B cell (primary cell): Measurements from ENCODE around the gene NXPE4. TPM values are rescaled to one million over a fixed set of nuclear protein-coding genes. Genes with fewer than 3 reads are reported as not detected.

Experiments used
- ATAC-seq: fragments of 200-7000 bp; cut with Tn5 transposase; one replicate; pipeline ENCODE4 v1.10.0; 2021; ENCODE audit warnings: low read depth, mild to moderate bottlenecking, moderate number of reproducible peaks, moderate library complexity
- CTCF ChIA-PET: fragments of 350-600 bp; sonication (Branson Sonifier 250); formaldehyde crosslinking; loops from one replicate; lab custom pipeline; 2021; ENCODE audit warnings: antibody characterized with exemption, inconsistent platforms; lab: Charles Lee
- POLR2A ChIA-PET: fragments of 350-600 bp; sonication (Branson Sonifier 250); formaldehyde crosslinking; loops from one replicate; lab custom pipeline; 2021; ENCODE audit warnings: antibody characterized with exemption; lab: Charles Lee
- DNase-seq: peaks from one replicate; pipeline ENCODE4 v3.0.0; 2013
- H2AFZ ChIP-seq: 2 replicates; pipeline ENCODE4 v1.6.1; 2012; ENCODE audit warnings: mild to moderate bottlenecking, low read depth, low read length; ENCODE audit not compliant: insufficient read depth, poor library complexity, severe bottlenecking
- H3K27ac ChIP-seq, 2 donors: 1 replicate in 1 of 2; 2 replicates in 1 of 2; pipeline ENCODE4 v1.5.1; 2012 to 2013; ENCODE audit warnings: low read length in 2 of 2, mild to moderate bottlenecking in 2 of 2, moderate library complexity in 1 of 2
- H3K27me3 ChIP-seq, 4 experiments: fragments of 200-600 bp in 1 of 4; sonication (generic) in 1 of 4; replicated peaks in 1 of 4; 1 replicate in 2 of 4; 2 replicates in 2 of 4; pipeline versions ENCODE4 v1.6.1 to v1.7.0; 2013 to 2016; ENCODE audit warnings: low read length in 3 of 4, mild to moderate bottlenecking in 2 of 4, mixed read lengths in 1 of 4, moderate library complexity in 1 of 4; ENCODE audit not compliant: insufficient read depth in 4 of 4, control insufficient read depth in 3 of 4; ENCODE audit errors: control extremely low read depth in 1 of 4
- H3K36me3 ChIP-seq, 2 experiments: replicated peaks in 1 of 2; 1 replicate in 1 of 2; 2 replicates in 1 of 2; pipeline versions ENCODE4 v1.6.1 to v1.7.1; 2013; ENCODE audit warnings: low read length in 1 of 2; ENCODE audit not compliant: insufficient read depth in 2 of 2, control insufficient read depth in 1 of 2; ENCODE audit errors: control extremely low read depth in 1 of 2, extremely low read depth in 1 of 2
- H3K4me1 ChIP-seq, 2 donors: fragments of 200-600 bp in 1 of 2; sonication (generic) in 1 of 2; 1 replicate in 1 of 2; 2 replicates in 1 of 2; pipeline versions ENCODE4 v1.5.1 to v1.6.1; 2013 to 2017; ENCODE audit warnings: low read length in 2 of 2; ENCODE audit not compliant: control insufficient read depth in 2 of 2, insufficient read depth in 2 of 2
- H3K4me2 ChIP-seq: replicated peaks from 2 replicates; pipeline ENCODE3; 2012; ENCODE audit warnings: mild to moderate bottlenecking, low read depth, low read length; ENCODE audit not compliant: poor library complexity, severe bottlenecking
- H3K4me3 ChIP-seq, 5 experiments: fragments of 200-600 bp in 1 of 5; sonication (generic) in 1 of 5; 1 replicate in 3 of 5; 2 replicates in 2 of 5; pipeline versions ENCODE4 v1.5.1 to v1.7.0; 2011 to 2016; ENCODE audit warnings: low read length in 4 of 5, mild to moderate bottlenecking in 4 of 5, low read depth in 2 of 5, control low read depth in 1 of 5, moderate library complexity in 1 of 5; ENCODE audit not compliant: insufficient read depth in 1 of 5; ENCODE audit errors: control extremely low read depth in 1 of 5, extremely low read depth in 1 of 5
- H3K79me2 ChIP-seq: fragments of 200-600 bp; sonication (generic); one replicate; pipeline ENCODE4 v1.6.0; 2016; ENCODE audit warnings: low read length; ENCODE audit not compliant: control insufficient read depth, insufficient read depth
- H3K9ac ChIP-seq: fragments of 200-600 bp; sonication (generic); 2 replicates; pipeline ENCODE4 v1.6.1; 2017; ENCODE audit warnings: mild to moderate bottlenecking, low read length, moderate library complexity
- H3K9me3 ChIP-seq, 3 donors: one replicate each; pipeline versions ENCODE4 v1.6.1 to v1.7.1; 2013; ENCODE audit warnings: low read length in 2 of 3; ENCODE audit not compliant: control insufficient read depth in 2 of 3, insufficient read depth in 1 of 3; ENCODE audit errors: control extremely low read depth in 1 of 3
- H4K20me1 ChIP-seq: 2 replicates; pipeline ENCODE4 v1.6.0; 2012; ENCODE audit warnings: mild to moderate bottlenecking, low read length; ENCODE audit not compliant: insufficient read depth, control insufficient read depth, poor library complexity, severe bottlenecking
- H3K27ac Mint-ChIP-seq: one replicate; pipeline ENCODE4 v1.8.0; 2021; ENCODE audit warnings: mixed read lengths
- H3K27me3 Mint-ChIP-seq: one replicate; pipeline ENCODE4 v1.8.0; 2021; ENCODE audit warnings: mixed read lengths
- H3K4me1 Mint-ChIP-seq: one replicate; pipeline ENCODE4 v1.8.0; 2021; ENCODE audit warnings: mixed read lengths
- H3K4me3 Mint-ChIP-seq: one replicate; pipeline ENCODE4 v1.8.0; 2021; ENCODE audit warnings: mixed read lengths
- H3K9me3 Mint-ChIP-seq: one replicate; pipeline ENCODE4 v1.8.0; 2022; ENCODE audit warnings: mixed read lengths; ENCODE audit not compliant: insufficient read depth
- CTCF ChIP-seq: fragments of 200-600 bp; IDR thresholded peaks from one replicate; pipeline ENCODE4 v1.8.0; 2022; ENCODE audit warnings: antibody characterized with exemption, mild to moderate bottlenecking
- EZH2 ChIP-seq: IDR thresholded peaks from 2 replicates; pipeline ENCODE4 v1.6.1; 2012; ENCODE audit warnings: borderline replicate concordance, low read depth, mild to moderate bottlenecking, moderate library complexity, low read length; ENCODE audit not compliant: insufficient read depth, poor library complexity, severe bottlenecking
- WGBS: methylation state at CpG from one replicate; pipeline ENCODE4 v1.1.5; 2013; ENCODE audit warnings: missing lambda C conversion rate; ENCODE audit not compliant: insufficient coverage; 5-methylcytosine and 5-hydroxymethylcytosine counted together
- intact Hi-C: fragments of 100-400 bp; cut with micrococcal nuclease; formaldehyde crosslinking; loops from one replicate; pipeline ENCODE4 v1.10.0; 2022
- polyA plus RNA-seq: library from polyadenylated mRNA; depleted of rRNA; stranded (reverse); fragments of >200 nt; gene quantifications from 2 replicates; pipeline ENCODE4 v1.2.3, GENCODE V29; 2012
- total RNA-seq, 2 donors: library from RNA; stranded (reverse); fragments of 120-200 nt in 1 of 2; gene quantifications; 1 replicate in 1 of 2; 2 replicates in 1 of 2; pipeline versions ENCODE4 v1.2.3 to v1.2.4, GENCODE V29; 2013 to 2022

NXPE4 gene
- total and polyA plus RNA-seq, 2 donors (not counting 1 experiment from before 2014, with no cell fraction given) = not detected

GRCh38 chr11:114562166-114562916 lies 33.2 kb downstream of the NXPE4 start:
- Histone ChIP-seq H3K4me2 (no peak overlapping the region), H3K9me3 (no peaks in the 10 kb centered on the region), H3K9ac (no peak overlapping the region), H2AFZ (no peak overlapping the region), H3K4me1 (no peaks in the 10 kb centered on the region), H3K27me3 (peaks cover 0 to 4% (median 0%) of the 10 kb centered on the region in 4 experiments), H3K27ac (no peak overlapping the region), H4K20me1 (no peaks in the 10 kb centered on the region), H3K4me3 (no peak overlapping the region), H3K79me2 (no peaks in the 10 kb centered on the region), H3K36me3 (no peaks in the 10 kb centered on the region)
- CTCF ChIA-PET = no interaction called here
- no peak overlapping the region for H3K27ac Mint-ChIP-seq
- no peaks in the 10 kb centered on the region for H3K9me3 Mint-ChIP-seq
- POLR2A ChIA-PET = no interaction called here
- no CpG with 5 or more reads among the region's 3 CpGs for WGBS
- H3K4me1 Mint-ChIP-seq = no peaks in the 10 kb centered on the region
- DNase-seq (no peak), ATAC-seq (no peak)
- H3K4me3 Mint-ChIP-seq = no peak overlapping the region
- peaks cover 12% of the 10 kb centered on the region for H3K27me3 Mint-ChIP-seq
- intact Hi-C loops = no loop called here
- TF ChIP-seq CTCF = no peak
- TF ChIP-seq EZH2 = no peak
